ENCODE data around the gene LRRC47. TPM values are rescaled to one million over a fixed set of nuclear protein-coding genes. Genes with fewer than 3 reads are reported as not detected.
"Not testable (repeated sequence)": the region's sequence is repeated elsewhere in the genome, so short reads cannot be mapped to it uniquely, and the experiment has no call there.

The LRRC47 gene
- total RNA-seq, 1 donor from 2014 or later: 38.7 TPM

DNA sequence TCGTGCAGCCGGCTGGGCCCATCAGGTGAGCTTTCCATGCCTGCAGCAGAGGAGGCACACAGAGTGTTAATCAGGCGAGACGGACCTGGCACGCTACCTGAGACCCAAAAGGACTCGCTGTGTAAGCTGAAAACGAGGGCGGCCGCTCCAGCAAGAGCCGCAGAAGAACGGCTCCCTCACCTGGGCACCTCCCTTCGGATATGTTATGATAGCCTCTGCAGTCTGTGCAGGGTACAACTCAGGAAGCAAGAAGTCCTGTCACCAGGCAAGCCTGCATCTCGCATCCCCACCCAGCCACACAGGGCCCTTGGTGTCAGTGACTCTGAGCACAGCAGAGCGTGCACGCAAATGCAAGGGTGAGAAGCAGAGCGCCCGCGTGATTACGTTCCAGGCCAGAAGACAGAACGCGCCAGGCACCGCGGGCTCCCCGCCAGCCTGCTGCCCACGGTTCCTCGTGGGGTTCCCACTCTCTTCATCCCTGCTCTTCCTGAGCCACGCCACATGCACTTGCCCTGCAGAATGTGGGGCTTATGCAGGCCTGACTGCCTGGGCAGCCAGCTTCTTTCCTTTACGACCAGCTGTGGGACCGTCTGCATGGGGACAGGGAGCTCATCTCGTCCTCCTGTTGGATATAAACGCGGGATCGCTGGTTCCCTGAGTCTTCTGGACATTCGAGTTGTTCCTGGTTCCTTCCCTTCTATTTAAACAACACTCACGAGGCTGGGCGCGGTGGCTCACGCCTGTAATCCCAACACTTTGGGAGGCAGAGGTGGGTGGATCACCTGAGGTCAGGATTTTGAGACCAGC lies 20.2 kb upstream of the LRRC47 start:
- FAIRE-seq: no peak
- DNase-seq (ENCODE audit: low spot score in 2 of 2): no peak

DNA sequence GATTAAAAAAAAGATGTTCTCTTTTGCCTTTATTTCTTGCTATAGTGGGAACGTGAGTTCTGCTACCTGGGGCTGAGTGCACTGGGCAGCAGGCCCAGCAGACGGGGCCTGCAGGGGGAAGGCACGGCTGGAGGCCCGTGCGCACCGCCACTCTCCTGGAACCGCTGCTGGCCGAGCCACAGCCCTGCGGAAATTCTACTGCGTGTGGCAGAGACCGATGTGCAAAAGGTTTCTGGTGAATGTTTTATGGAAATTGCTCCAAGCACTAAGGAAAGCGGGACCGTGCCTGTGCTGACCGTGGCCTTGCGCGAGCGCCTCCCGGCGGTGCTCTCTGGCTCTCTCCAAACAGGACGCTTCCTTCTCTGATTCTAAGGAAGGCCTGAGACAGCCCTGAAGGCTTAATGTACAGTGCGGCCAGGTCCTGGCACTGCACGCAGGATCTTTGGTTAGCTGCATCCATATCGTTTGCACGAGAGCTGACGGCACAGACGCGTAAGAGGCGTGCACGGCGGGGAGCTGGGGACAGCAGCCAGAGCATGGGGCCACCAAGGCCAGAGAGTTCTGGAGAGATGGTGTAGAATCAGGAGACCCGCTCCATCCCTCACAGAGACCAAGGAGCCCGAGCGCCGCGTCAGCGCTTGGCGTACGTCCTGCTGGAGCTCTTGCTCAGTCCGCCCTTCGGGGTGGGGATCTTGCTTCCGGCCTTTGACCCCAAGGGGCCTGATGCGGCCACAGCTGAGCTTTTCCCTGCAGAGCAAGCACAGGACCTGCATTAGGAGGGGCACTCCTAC lies 18.7 kb upstream of the LRRC47 start:
- FAIRE-seq: no peak
- DNase-seq (ENCODE audit: low spot score in 2 of 2): no peak

DNA sequence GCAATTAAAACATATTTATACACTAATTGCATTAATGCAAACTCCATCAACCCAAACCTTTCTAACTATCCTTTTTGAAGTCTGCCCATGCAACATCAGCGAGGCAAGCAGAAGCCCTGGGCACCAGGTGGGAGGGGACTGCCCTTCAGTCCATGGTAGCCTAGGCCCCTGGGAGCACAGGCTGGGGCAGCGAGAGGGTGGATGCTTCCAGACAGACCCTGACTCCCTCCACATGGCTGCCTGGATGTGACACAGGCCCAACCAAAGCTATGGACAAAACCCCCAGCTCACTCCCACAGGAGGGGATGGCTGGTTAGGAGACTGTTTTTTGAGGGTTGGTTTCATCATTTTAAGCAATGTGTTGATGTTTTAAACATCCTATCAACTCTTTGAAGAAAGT lies 17.8 kb upstream of the LRRC47 start:
- FAIRE-seq: no peak
- no peak for DNase-seq (ENCODE audit: low spot score in 2 of 2)

DNA sequence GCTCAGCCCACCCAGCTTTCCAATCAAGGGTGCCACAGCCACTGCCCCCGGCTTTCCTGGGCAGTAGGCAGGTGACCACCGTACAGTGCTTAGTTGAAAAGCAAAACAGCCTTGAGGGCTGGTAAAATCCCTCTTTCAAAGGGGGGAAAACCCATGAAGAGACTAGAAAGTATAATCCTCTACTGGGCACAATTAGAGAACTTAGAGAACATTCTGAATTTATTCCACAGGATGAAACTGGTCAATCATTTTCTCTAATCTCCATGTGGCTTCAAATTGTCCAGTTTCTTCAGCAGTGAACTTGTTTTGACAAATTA lies 15.3 kb upstream of the LRRC47 start:
- no peak for FAIRE-seq
- no peak for DNase-seq (ENCODE audit: low spot score in 2 of 2)

DNA sequence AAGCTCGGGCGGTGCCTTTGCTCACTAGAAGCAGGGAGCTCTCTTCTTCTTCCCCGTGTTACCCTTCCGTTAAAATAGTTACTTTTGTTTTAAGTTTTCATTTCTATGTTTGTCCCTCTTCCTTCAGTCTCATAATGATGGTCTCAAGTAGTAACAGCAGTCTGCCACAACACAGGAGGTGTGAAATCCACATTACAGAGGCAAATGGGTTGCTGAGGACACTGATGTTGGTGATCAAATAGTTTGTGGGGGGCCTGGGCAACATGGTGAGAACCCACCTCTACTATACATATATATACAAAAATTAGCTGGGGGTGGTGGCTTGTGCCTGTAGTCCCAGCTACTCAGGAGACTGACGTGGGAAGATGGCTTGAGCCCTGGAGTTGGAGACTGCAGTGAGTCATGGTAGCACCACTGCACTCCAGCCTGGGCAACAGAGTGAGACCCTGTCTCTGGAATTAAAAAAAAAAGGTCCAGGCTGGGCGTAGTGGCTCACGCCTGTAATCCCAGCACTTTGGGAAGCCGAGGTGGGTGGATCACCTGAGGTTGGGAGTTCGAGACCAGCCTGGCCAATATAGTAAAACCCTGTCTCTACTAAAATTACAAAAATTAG lies 14.0 kb upstream of the LRRC47 start:
- FAIRE-seq; DNase-seq (ENCODE audit: low spot score in 2 of 2): not testable (repeated sequence)

DNA sequence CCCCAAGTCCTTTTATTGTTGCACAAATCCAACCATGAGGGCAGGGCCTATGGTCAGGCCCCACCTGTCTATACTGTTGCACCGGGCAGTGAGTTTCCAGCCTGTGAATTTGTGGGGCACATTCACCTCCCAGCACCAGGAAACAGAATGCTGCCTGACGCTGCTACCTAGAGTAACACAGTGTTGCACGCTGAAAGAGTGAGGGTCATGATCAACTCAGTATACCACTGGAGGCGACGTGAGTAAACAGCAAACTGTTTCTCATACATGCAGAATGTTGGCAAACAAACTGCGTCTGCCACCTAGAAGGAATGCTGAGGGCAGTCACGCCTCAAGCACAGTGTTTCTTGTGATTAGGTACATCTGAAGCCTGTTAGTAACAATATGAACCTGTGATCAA lies 13.4 kb upstream of the LRRC47 start:
- no peak for FAIRE-seq
- no peak for DNase-seq (ENCODE audit: low spot score in 2 of 2)

DNA sequence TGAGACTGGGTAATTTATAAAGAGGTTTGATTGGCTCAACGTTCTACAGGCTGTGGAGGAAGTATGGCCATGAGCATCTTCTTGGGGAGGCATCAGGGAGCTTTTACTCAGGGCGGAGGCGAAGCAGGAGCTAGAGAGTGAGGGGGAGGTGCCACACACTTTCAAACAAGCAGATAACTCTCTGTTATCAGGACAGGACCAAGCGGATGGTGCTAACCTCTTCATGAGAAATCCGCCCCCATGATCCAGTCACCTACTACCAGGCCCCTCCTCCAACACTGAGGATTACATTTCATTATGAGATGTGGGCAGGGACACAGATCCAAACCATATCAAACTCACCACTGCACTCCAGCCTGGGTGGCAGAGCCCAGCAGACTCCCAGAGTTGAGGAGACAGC lies 11.5 kb upstream of the LRRC47 start:
- FAIRE-seq (no peak), DNase-seq (ENCODE audit: low spot score in 2 of 2) (no peak)

DNA sequence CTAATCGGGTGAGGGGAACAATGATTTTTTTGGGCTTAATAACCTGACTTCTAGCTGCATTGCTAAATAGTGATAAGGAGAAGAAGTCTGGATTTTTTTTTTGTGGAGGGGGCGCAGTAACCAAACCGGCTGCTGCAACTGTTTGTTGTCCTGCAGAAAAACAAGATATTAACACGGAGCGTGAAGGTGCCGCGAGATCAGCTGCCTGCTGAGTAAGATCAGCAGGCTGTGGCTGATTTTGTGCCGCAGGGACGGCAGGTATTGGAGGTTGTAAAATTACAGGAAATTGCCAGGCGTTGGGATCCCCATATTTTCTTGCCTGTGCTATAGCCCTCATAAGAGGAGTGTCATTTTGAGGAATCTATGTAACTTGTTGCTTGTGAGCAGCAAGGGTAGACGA lies 8.7 kb upstream of the LRRC47 start:
- FAIRE-seq (no peak), DNase-seq (ENCODE audit: low spot score in 2 of 2) (no peak)

DNA sequence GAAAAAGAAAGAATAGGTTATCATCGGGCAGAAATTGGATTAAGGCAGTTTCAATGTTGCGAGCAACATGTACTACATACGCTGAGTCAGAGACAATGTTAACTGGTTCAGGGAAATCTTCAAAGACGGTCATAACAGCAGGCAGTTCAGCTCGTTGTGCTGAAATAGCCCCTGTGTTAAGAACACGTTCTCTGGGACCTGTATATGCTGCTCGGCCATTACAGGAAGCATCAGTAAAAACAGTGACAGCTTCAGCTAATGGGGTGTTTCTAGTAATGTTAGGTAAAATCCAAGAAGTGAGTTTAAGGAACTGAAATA lies 8.3 kb upstream of the LRRC47 start:
- not testable (repeated sequence) for DNase-seq (ENCODE audit: low spot score in 2 of 2); FAIRE-seq

DNA sequence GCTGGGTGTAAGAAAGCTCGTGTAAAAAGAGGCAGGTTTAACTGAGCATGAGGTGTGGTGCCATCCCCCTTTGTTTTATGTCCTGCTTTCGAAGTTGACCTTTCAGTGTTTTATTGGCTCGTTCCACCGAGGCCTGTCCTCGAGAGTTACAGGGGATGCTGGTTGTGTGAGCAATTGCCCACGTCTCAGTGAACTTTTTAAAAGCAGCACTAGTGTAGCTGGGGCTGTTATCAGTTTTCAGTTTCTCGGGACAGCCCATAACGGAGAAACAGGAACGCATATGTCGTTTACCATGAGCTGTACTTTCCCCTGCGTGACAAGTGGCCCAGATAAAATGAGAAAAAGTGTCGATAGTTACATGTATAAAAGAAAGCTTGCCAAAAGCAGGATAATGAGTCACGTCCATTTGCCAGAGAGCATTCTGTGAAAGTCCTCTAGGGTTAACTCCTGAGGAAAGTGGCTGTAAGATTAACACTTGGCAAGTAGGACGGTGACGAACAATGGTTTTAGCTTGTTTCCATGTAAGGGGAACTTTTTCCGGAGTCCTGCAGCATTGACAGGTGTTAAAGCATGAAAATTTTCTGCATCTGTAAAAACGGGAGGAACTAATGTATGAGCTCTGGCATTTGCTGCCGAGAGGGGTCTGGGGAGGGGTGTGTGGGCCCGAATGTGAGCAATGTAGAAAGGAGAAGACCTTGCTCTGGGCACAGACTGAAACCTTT lies 7.8 kb upstream of the LRRC47 start:
- FAIRE-seq (no peak), DNase-seq (ENCODE audit: low spot score in 2 of 2) (no peak)

DNA sequence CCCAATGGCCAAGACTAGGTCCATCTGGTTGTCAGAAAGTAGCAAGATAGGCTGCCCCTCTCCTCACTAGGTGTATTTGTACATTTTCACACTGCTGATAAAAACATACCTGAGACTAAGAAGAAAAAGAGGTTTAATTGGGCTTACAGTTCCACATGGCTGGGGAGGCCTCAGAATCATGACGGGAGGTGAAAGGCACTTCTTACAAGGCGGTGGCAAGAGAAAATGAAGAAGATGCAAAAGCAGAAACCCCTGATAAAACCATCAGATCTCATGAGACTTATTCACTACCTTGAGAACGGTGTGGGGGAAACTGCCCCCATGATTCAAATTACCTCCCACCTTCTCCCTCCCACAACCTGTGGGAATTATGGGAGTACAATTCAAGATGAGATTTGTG lies 4.5 kb upstream of the LRRC47 start:
- not testable (repeated sequence) for DNase-seq (ENCODE audit: low spot score in 2 of 2); FAIRE-seq

DNA sequence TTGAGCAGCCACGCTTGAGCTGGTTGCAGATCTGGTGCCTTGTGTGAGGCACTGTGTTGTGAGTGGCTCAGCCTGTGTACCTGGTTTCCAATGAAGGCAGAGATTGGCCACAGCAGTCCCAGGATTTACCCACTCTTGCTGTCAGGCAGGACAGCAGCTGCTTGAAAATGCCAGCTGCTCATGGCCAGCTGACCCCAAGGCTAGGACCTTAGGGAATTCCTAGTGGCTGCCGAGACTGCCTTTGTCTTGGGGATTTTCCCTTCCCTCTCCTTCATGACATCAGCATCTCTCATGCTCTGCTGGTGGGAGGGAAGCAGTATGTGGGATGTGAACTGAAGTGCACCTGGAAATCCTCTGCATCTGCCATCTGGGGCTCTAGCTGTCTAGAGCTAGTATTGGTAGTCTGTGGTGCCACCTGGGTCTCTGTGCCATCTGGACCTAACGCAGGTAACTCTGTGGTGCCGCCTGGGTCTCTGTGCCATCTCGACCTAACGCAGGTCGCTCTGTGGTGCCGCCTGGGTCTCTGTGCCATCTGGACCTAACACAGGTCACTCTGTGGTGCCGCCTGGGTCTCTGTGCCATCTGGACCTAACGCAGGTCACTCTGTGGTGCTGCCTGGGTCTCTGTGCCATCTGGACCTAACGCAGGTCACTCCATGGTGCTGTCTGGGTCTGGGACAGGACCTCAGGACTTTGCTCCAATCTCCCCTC lies 3.8 kb upstream of the LRRC47 start:
- FAIRE-seq (no peak), DNase-seq (ENCODE audit: low spot score in 2 of 2) (no peak)

DNA sequence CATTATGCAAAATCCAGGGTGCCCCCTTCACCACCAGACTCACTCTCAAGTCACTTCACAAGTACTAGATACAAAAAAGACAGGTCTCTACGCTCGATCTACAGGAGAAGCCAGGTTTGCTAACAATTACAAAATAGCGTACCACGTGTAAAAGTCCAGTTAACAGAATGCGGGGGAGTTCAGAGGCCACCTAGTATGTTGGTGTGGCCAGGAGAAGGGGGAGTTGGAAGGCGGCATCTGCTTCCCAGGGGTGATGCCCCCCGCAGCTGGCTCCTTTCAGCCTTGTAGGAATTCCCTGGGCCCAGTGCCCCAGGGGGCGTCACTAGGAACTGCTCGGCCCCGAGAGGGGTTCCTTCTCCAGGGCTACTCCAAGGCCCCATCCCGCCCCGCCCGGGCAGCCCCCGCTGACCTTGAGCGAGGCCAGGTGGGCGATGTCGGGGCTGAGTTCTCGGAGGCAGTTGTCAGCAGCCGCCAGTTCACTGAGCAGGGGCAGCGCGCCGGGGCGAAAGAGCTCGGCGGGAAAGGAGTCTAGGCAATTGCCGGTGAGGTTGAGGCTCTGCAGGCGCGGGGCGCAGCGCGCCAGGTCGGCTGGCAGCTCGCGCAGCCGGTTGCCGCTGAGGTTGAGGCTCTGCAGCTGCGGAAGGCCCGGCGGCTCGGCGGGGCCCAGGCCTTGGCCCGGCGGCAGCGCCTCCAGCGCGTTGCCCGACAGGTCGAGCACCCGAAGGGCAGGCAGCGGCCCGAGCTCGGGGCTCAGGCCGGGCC lies 664 bp downstream of the LRRC47 start:
- DNase-seq (ENCODE audit: low spot score in 2 of 2) (no peak), FAIRE-seq (no peak)

DNA sequence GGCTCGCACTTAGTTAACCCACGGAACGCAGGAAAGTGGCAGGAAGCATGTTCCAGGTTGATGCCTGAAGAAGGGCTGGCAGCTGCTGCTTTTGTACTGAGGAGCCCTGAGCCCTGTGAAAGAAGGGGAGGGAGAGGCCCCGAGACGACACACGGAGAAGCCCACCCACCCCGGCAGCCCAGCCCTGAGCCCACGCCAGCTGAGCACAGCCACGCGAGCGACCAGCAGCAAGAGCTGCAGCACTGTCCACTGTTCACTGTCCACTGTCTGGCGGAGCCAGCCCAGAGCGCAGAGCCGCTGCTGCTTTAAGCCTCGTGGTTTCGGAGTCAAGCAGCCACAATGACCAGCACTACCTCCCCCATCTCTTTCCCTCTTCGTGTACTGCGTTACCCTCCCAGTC lies 5.3 kb downstream of the LRRC47 start:
- no peak for DNase-seq (ENCODE audit: low spot score in 2 of 2)
- no peak for FAIRE-seq

DNA sequence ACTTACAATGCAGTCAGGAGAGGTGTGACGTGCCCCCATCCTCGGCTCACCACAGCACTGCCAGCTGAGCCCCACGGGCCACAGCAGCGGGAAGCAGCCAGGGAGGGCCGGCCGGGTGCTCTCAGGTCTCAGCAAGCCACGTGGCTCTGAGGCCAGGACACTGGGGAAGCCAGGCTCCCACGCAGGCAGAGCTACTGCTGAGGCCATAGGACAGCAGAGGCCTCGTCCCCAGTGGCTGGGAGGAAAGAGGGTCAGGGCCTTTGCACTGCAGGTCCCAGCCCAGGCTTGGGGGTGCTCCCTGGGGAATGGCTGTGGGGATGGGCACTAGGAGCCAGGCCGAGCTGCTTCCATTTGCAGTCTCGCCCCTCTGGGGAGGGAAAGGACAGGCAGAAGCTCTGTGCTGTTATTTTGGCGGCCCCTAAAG lies 5.8 kb downstream of the LRRC47 start:
- FAIRE-seq: no peak
- peak; percentile 19 to 22 for DNase-seq (ENCODE audit: low spot score in 2 of 2)

DNA sequence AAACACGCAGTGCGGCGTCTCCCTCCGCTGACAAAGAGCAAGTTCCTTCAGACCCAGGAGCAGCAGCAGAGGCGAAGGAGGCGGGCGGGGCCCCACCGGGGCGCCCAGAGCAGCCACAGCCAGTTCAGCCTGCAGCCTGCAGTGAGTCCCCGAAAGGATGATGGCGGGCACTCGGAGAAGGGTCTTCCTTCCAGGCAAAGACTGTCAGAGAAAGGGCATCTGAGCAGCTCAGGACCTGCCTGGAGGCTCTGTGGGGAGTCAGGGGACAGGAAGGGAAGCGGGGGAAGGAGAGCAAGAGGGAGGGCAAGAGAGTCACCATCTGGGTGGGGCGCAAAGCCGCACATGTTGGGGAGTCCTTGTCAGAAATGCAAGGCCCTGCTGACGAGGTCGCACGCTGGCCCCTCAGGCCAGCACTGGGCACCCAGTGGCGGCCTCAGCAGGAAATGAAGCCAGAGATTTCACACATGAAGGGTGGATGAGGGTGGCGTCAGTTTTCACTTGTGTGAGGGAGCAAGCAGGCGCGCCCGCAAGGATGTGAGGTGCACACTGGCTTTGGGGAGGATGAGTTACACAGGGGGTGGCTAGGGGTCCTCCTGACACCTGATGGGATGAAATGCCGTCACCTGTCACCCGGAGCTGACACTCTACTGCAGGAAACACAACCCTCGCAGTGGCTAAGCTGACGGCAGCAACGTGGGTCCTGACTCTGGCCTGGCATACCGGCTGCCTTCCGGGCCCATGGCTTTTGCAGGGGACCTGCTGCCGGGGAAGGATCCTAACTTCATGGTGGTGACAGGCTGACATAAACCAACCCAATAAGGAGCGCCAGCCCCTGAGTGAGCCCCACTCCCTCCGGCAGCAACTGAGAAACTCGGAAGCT lies 6.6 kb downstream of the LRRC47 start:
- FAIRE-seq (no peak), DNase-seq (ENCODE audit: low spot score in 2 of 2) (peak; percentile 11 to 12)

DNA sequence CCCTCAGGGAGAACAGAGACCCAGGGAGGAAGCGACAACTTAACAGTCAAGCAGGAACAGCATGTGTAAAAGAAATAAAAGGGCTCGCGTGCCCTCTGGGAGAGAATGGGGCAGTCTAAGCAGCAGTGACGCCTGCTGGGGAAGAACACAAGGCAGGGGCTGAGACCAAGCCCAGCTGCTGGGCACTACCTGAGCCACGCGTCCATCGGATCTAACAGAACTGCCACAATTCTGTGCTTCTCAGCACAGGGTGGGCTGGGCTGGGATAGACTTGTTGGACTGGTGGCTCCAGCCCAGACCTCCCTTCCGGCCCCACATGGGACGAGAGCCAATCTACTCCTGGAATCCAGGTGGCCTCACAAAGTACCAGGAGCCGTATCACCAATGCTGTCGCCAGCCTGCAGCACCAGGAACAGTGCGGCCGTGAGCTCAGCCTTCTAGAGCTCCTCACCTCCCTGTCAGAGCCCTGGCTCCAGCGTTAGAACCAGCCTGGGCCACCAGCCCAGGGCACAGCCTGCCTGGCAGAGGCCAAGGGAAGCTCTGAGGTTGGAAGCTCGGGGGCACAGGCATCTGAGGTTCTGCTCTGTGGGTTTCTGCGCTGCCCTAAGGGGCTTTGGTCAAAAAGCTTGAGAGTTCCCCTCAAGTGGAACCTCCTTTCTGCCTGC lies 7.4 kb downstream of the LRRC47 start:
- DNase-seq (ENCODE audit: low spot score in 2 of 2) (peak in 1 of 2 donors; percentile 7), FAIRE-seq (no peak)
